Mucosa of rectum (tissue), 2 donors: ENCODE measurements around the gene FBXW8.

Experiments used
- H3K27ac ChIP-seq, 2 donors: one replicate each; pipeline ENCODE4 v1.7.0; 2013; ENCODE audit warnings: inconsistent platforms in 2 of 2, low read depth in 2 of 2, low read length in 2 of 2
- H3K27me3 ChIP-seq, 2 donors: one replicate each; pipeline ENCODE4 v1.7.0; 2013; ENCODE audit warnings: low read length in 2 of 2; ENCODE audit not compliant: control insufficient read depth in 2 of 2, insufficient read depth in 2 of 2
- H3K36me3 ChIP-seq, 2 donors: one replicate each; pipeline ENCODE4 v1.7.0; 2013; ENCODE audit warnings: low read length in 2 of 2; ENCODE audit not compliant: control insufficient read depth in 2 of 2, insufficient read depth in 2 of 2
- H3K4me1 ChIP-seq, 2 donors: one replicate each; pipeline ENCODE4 v1.7.0; 2013; ENCODE audit warnings: low read length in 2 of 2, mild to moderate bottlenecking in 1 of 2; ENCODE audit not compliant: control insufficient read depth in 2 of 2, insufficient read depth in 2 of 2
- H3K4me3 ChIP-seq, 2 donors: one replicate each; pipeline ENCODE4 v1.7.0; 2013; ENCODE audit warnings: low read length in 2 of 2
- H3K9ac ChIP-seq, 2 donors: one replicate each; pipeline ENCODE4 v1.7.0; 2013; ENCODE audit warnings: low read length in 2 of 2, low read depth in 1 of 2, mild to moderate bottlenecking in 1 of 2
- H3K9me3 ChIP-seq, 2 donors: one replicate each; pipeline ENCODE4 v1.7.0; 2013; ENCODE audit warnings: low read length in 2 of 2; ENCODE audit not compliant: control insufficient read depth in 2 of 2
- donor health status: healthy.
- donor health status: Normal muscosa, but diverticular disease.

FBXW8 gene

GRCh38 chr12:117072736-117073490, 162.2 kb downstream of the FBXW8 start:
- no peak overlapping the region for H3K9ac ChIP-seq
- no peak overlapping the region for H3K27ac ChIP-seq

GRCh38 chr12:117073611-117074010, 162.9 kb downstream of the FBXW8 start:
- H3K4me3 ChIP-seq, result no peak overlapping the region
- H3K9ac ChIP-seq, result no peak overlapping the region
- no peaks in the 10 kb centered on the region for H3K4me1 ChIP-seq
- no peaks in the 10 kb centered on the region for H3K36me3 ChIP-seq
- no peak overlapping the region for H3K27ac ChIP-seq
- no peaks in the 10 kb centered on the region for H3K9me3 ChIP-seq
- no peaks in the 10 kb centered on the region for H3K27me3 ChIP-seq

More at GRCh38 chr12:117072736-117073490, 162.2 kb downstream of the FBXW8 start:
- Histone ChIP-seq H3K4me3 (no peak overlapping the region), H3K9me3 (no peaks in the 10 kb centered on the region), H3K27me3 (no peaks in the 10 kb centered on the region), H3K36me3 (no peaks in the 10 kb centered on the region), H3K4me1 (no peaks in the 10 kb centered on the region)

- no peak overlapping the region for H3K27ac ChIP-seq
- H3K9me3 ChIP-seq, result no peaks in the 10 kb centered on the region
- H3K4me1 ChIP-seq, result no peaks in the 10 kb centered on the region
- no peak overlapping the region for H3K4me3 ChIP-seq
- no peak overlapping the region for H3K9ac ChIP-seq
- no peaks in the 10 kb centered on the region for H3K27me3 ChIP-seq
- no peaks in the 10 kb centered on the region for H3K36me3 ChIP-seq
These were observed 165.9 kb downstream of the FBXW8 start for GRCh38 chr12:117076410-117077372.

- H3K4me3 ChIP-seq, result no peak overlapping the region
- no peaks in the 10 kb centered on the region for H3K9me3 ChIP-seq
- H3K27me3 ChIP-seq, result no peaks in the 10 kb centered on the region
- H3K27ac ChIP-seq, result no peak overlapping the region
- no peaks in the 10 kb centered on the region for H3K4me1 ChIP-seq
- no peak overlapping the region for H3K9ac ChIP-seq
- no peaks in the 10 kb centered on the region for H3K36me3 ChIP-seq
These were observed 168.7 kb downstream of the FBXW8 start for GRCh38 chr12:117079487-117079886.

- H3K9me3 ChIP-seq, result no peaks in the 10 kb centered on the region
- no peaks in the 10 kb centered on the region for H3K36me3 ChIP-seq
- H3K4me3 ChIP-seq, result no peak overlapping the region
- H3K4me1 ChIP-seq, result no peaks in the 10 kb centered on the region
- H3K9ac ChIP-seq, result no peak overlapping the region
- no peaks in the 10 kb centered on the region for H3K27me3 ChIP-seq
- no peak overlapping the region for H3K27ac ChIP-seq
These were observed 170.0 kb downstream of the FBXW8 start for GRCh38 chr12:117080661-117081144.
